Breast epithelium (tissue), 3 donors: ENCODE data around the gene AGR3.

Experiments used
- POLR2A ChIP-seq: fragments of 450-650 bp; IDR thresholded peaks from one replicate; pipeline ENCODE4 v1.6.1; 2016; ENCODE audit warnings: antibody characterized with exemption, mild to moderate bottlenecking, moderate library complexity
- TF ChIP-seq, protein P1 (sequence below), 3 donors: fragments of 450-650 bp; IDR thresholded peaks; one replicate each; pipeline ENCODE4 v1.5.1; 2016 to 2017; ENCODE audit warnings: antibody characterized with exemption in 3 of 3, mild to moderate bottlenecking in 3 of 3, moderate library complexity in 3 of 3

DNA sequence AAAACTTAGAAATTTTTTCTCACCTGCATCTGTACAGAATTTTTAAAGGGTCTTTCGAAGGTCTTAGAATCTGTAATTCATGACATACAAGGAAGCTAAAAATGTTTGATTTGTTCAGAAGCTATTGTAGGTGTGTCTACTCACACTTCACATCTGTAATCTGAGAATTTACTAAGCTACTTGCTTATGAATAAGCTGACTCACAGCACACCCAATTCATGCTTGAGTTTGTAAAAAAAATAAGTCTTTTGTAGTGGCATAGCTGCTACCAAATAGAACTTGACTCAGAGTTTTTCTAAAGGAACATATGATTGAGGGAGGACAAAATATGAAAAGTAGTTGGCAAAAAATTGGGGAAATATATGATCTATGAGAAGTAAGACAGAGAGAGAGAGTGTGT is 64.2 kb downstream of the AGR3 start:
- TF ChIP-seq POLR2A: no peak
- TF ChIP-seq, protein P1, sequence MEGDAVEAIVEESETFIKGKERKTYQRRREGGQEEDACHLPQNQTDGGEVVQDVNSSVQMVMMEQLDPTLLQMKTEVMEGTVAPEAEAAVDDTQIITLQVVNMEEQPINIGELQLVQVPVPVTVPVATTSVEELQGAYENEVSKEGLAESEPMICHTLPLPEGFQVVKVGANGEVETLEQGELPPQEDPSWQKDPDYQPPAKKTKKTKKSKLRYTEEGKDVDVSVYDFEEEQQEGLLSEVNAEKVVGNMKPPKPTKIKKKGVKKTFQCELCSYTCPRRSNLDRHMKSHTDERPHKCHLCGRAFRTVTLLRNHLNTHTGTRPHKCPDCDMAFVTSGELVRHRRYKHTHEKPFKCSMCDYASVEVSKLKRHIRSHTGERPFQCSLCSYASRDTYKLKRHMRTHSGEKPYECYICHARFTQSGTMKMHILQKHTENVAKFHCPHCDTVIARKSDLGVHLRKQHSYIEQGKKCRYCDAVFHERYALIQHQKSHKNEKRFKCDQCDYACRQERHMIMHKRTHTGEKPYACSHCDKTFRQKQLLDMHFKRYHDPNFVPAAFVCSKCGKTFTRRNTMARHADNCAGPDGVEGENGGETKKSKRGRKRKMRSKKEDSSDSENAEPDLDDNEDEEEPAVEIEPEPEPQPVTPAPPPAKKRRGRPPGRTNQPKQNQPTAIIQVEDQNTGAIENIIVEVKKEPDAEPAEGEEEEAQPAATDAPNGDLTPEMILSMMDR (IDR thresholded peaks at IDR 0.05): no peak
